ENCODE results near the gene TSN. TPM values are rescaled to one million over a fixed set of nuclear protein-coding genes. Genes with fewer than 3 reads are reported as not detected.

The TSN gene
- total RNA-seq, 2 donors from 2014 or later: 71.5 to 79.8 TPM

DNA sequence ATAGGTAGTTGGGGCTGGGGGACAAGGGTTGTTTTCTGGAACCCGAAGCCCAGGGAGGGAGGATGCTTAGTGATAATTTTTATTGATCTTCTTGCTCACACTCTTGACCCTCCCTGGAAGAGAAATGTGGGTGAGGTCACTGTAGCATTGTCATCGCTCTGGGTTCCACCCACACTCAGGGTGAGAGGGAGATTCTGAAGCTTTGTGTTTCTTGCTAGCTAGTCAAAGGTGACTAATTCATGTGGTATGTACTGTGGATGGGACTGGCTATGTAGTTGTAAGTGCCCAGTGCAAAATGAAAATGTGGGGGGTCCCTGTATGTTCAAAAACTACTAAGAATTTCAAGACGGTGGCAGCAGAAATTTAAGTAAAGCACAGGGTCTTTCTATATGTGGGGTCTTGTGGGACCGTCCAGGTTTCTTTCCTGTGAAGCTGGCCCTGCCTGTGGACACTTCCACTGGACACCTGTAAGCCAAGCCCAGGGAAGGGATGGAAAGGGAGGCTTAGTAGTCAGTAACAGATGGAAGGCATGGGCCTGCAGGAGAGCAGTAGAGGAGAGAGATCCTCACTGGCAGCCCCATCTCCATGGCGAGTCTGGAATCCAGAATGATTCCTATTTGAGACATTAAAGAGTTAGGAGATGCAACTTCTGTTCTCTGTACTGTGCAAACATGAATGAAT is 35.0 kb downstream of the TSN start:
- Histone ChIP-seq H3K4me1 (ENCODE audit: control insufficient read depth, insufficient read depth, low read length) (no peaks in the 10 kb centered on the region), H3K27me3 (ENCODE audit: control insufficient read depth, insufficient read depth, low read length, poor library complexity, severe bottlenecking) (no peaks in the 10 kb centered on the region), H3K4me3 (ENCODE audit: low read length) (no peak overlapping the region), H3K9ac (ENCODE audit: extremely low read depth, low read length, poor library complexity, severe bottlenecking) (no peak overlapping the region), H3K9me3 (ENCODE audit: control insufficient read depth, low read length) (peaks cover 8% of the 10 kb centered on the region), H3K36me3 (ENCODE audit: control insufficient read depth, insufficient read depth, low read length) (no peaks in the 10 kb centered on the region), H3K27ac (ENCODE audit: low read depth, low read length) (no peak overlapping the region)
- Mint-ChIP-seq H3K27me3 (ENCODE audit: insufficient read depth) (no peaks in the 10 kb centered on the region), H3K27ac (peak overlapping the region; percentile 6), H3K4me1 (peaks cover 19% of the 10 kb centered on the region), H3K4me3 (no peak overlapping the region), H3K36me3 (ENCODE audit: low read depth) (no peaks in the 10 kb centered on the region), H3K9me3 (peaks cover 12% of the 10 kb centered on the region)
- peak; percentile 70 for DNase-seq
- TF ChIP-seq, protein P1, sequence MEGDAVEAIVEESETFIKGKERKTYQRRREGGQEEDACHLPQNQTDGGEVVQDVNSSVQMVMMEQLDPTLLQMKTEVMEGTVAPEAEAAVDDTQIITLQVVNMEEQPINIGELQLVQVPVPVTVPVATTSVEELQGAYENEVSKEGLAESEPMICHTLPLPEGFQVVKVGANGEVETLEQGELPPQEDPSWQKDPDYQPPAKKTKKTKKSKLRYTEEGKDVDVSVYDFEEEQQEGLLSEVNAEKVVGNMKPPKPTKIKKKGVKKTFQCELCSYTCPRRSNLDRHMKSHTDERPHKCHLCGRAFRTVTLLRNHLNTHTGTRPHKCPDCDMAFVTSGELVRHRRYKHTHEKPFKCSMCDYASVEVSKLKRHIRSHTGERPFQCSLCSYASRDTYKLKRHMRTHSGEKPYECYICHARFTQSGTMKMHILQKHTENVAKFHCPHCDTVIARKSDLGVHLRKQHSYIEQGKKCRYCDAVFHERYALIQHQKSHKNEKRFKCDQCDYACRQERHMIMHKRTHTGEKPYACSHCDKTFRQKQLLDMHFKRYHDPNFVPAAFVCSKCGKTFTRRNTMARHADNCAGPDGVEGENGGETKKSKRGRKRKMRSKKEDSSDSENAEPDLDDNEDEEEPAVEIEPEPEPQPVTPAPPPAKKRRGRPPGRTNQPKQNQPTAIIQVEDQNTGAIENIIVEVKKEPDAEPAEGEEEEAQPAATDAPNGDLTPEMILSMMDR (conservative IDR thresholded peaks at IDR 0.05): no peak
- 86% methylated on average over 5 of the region's 5 CpGs; no CpG with 5 or more reads in 1 of the 2 experiments for WGBS, 2 experiments (ENCODE audit: insufficient coverage in 1 of 2, insufficient read length in 1 of 2)

DNA sequence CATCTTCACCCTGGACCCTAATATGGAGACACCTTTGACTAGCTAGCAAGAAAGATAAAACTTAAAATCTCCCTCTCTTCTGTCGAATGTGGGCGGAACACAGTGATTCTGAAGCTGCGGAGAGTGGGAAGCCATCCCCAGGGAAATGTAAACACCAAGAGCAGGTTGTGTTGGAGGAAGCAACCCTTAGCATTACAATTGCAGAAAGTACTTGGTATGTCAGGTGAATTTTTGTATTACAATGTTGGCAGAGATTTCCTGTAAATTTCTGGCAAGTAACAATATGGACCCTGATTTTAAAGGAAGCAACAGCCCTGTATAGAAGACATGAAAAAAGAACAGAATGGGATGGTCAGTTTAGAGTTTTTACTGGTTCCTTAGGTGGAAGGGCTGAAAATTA is 35.8 kb downstream of the TSN start:
- Histone ChIP-seq H3K9ac (ENCODE audit: extremely low read depth, low read length, poor library complexity, severe bottlenecking) (no peak overlapping the region), H3K4me1 (ENCODE audit: control insufficient read depth, insufficient read depth, low read length) (no peaks in the 10 kb centered on the region), H3K27me3 (ENCODE audit: control insufficient read depth, insufficient read depth, low read length, poor library complexity, severe bottlenecking) (no peaks in the 10 kb centered on the region), H3K4me3 (ENCODE audit: low read length) (no peak overlapping the region), H3K9me3 (ENCODE audit: control insufficient read depth, low read length) (peaks cover 8% of the 10 kb centered on the region), H3K27ac (ENCODE audit: low read depth, low read length) (no peak overlapping the region), H3K36me3 (ENCODE audit: control insufficient read depth, insufficient read depth, low read length) (no peaks in the 10 kb centered on the region)
- DNase-seq: no peak
- Mint-ChIP-seq H3K27me3 (ENCODE audit: insufficient read depth) (no peaks in the 10 kb centered on the region), H3K9me3 (peaks cover 12% of the 10 kb centered on the region), H3K27ac (peak overlapping the region; percentile 71), H3K4me1 (peaks cover 19% of the 10 kb centered on the region), H3K36me3 (ENCODE audit: low read depth) (no peaks in the 10 kb centered on the region), H3K4me3 (no peak overlapping the region)
- WGBS, 2 experiments (ENCODE audit: insufficient coverage in 1 of 2, insufficient read length in 1 of 2): 60 to 62% methylated on average over 3 of the region's 3 CpGs
- TF ChIP-seq, protein P1 (conservative IDR thresholded peaks at IDR 0.05): no peak

DNA sequence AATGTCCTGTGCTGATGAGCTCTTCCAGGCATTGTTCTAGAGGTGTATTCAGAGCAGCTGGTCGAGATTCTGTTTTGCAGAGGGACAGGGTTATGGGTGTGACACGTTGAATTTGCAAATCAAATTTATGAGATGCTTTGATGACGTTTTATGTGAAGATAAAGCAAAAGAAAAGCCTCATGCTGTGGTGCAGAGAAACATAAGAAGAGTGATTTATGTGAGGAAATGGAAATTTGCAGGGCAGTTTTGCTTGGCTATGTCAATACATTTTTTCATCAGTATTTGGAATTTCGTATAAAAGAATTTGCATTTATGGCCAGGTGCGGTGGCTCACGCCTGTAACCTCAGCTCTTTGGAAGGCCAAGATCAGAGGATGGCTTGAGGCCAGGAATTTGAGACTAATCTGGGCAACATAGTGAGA is 36.4 kb downstream of the TSN start:
- no peak overlapping the region for H3K4me3 ChIP-seq (ENCODE audit: low read length)
- no peak overlapping the region for H3K4me3 Mint-ChIP-seq
- 68 to 81% methylated on average over 6 of the region's 6 CpGs for WGBS, 2 experiments (ENCODE audit: insufficient coverage in 1 of 2, insufficient read length in 1 of 2)

More for the DNA sequence above, 36.4 kb downstream of the TSN start:
- TF ChIP-seq, protein P1 (conservative IDR thresholded peaks at IDR 0.05): no peak
- Histone ChIP-seq H3K9ac (ENCODE audit: extremely low read depth, low read length, poor library complexity, severe bottlenecking) (no peak overlapping the region), H3K36me3 (ENCODE audit: control insufficient read depth, insufficient read depth, low read length) (no peaks in the 10 kb centered on the region), H3K4me1 (ENCODE audit: control insufficient read depth, insufficient read depth, low read length) (no peaks in the 10 kb centered on the region), H3K27ac (ENCODE audit: low read depth, low read length) (no peak overlapping the region), H3K27me3 (ENCODE audit: control insufficient read depth, insufficient read depth, low read length, poor library complexity, severe bottlenecking) (no peaks in the 10 kb centered on the region), H3K9me3 (ENCODE audit: control insufficient read depth, low read length) (peaks cover 8% of the 10 kb centered on the region)
- Mint-ChIP-seq H3K27me3 (ENCODE audit: insufficient read depth) (peaks cover under 1% of the 10 kb centered on the region), H3K36me3 (ENCODE audit: low read depth) (no peaks in the 10 kb centered on the region), H3K27ac (peak overlapping the region; percentile 71), H3K4me1 (peaks cover 19% of the 10 kb centered on the region), H3K9me3 (peaks cover 12% of the 10 kb centered on the region)
- no peak for DNase-seq
